ENCODE measurements around the gene PRPH. TPM values are rescaled to one million over a fixed set of nuclear protein-coding genes. Genes with fewer than 3 reads are reported as not detected.

Gene PRPH
- total and polyA plus RNA-seq, 10 of the 15 experiments (the other 5 are each of a cell fraction or from before 2014, with no cell fraction given): 0.09 to 0.45 (median 0.19) TPM; not detected in 3

- no TSS peak for BruUV-seq (replicated peaks)
- Histone ChIP-seq H3K79me2 (ENCODE audit: control insufficient read depth, insufficient read depth, low read length) (no peaks in the 10 kb centered on the region), H3K4me3 (no peak overlapping the region), H3K27ac (ENCODE audit: control insufficient read depth, insufficient read depth) (no peak overlapping the region), H3K4me2 (ENCODE audit: control insufficient read depth, insufficient read depth) (no peak overlapping the region), H2AFZ (ENCODE audit: control insufficient read depth, low read depth, low read length) (no peak overlapping the region), H3K27me3 (replicated peaks in 1 of 2; ENCODE audit: control insufficient read depth in 2 of 2, insufficient read depth in 2 of 2, low read length in 1 of 2) (peaks cover 23 to 28% of the 10 kb centered on the region in 2 experiments), H3K9me3 (replicated peaks; ENCODE audit: control insufficient read depth, insufficient read depth, low read length) (no peaks in the 10 kb centered on the region; the same call in 2 of the 3 replicates), H3K36me3 (ENCODE audit: control insufficient read depth in 2 of 2, insufficient read depth in 2 of 2, low read length in 1 of 2) (no peaks in the 10 kb centered on the region), H3K4me1 (ENCODE audit: control insufficient read depth, insufficient read depth, low read length) (peaks cover 17% of the 10 kb centered on the region), H4K20me1 (ENCODE audit: control insufficient read depth, insufficient read depth) (no peaks in the 10 kb centered on the region; the same call in 1 of the 2 replicates), H3K9ac (ENCODE audit: control insufficient read depth, insufficient read depth, low read length) (no peak overlapping the region)
- DNase-seq (ENCODE audit: low read depth, low spot score): no peak
- TF ChIP-seq CREB1 (IDR thresholded peaks at IDR 0.05; ENCODE audit: low read depth) (no peak), PRDM15 (CRISPR knock-in tag; IDR thresholded peaks at IDR 0.05) (no peak), HDAC6 (IDR thresholded peaks at IDR 0.05; ENCODE audit: unreplicated experiment) (no peak), SMAD1 (IDR thresholded peaks at IDR 0.05; ENCODE audit: low read depth, partially characterized antibody) (no peak), KLF5 (IDR thresholded peaks at IDR 0.05; ENCODE audit: partially characterized antibody) (no peak), LARP7 (IDR thresholded peaks at IDR 0.05) (no peak), RUNX3 (IDR thresholded peaks at IDR 0.05; ENCODE audit: low read length) (no peak), RFX5 (IDR thresholded peaks at IDR 0.05; ENCODE audit: low read depth, low read length) (no peak), HCFC1 (IDR thresholded peaks at IDR 0.05; ENCODE audit: low read length) (no peak), IKZF2 (IDR thresholded peaks at IDR 0.05) (no peak), ZNF384 (IDR thresholded peaks at IDR 0.05; ENCODE audit: borderline replicate concordance, low read depth, low read length) (no peak), RCOR1 (conservative IDR thresholded peaks at IDR 0.05; ENCODE audit: low read depth, low read length) (no peak), CBX5 (IDR thresholded peaks at IDR 0.05; ENCODE audit: low read depth) (no peak), POLR2AphosphoS5 (IDR thresholded peaks at IDR 0.05; ENCODE audit: low read length) (no peak), ZNF217 (IDR thresholded peaks at IDR 0.05) (no peak), E4F1 (IDR thresholded peaks at IDR 0.05; ENCODE audit: borderline replicate concordance, partially characterized antibody) (no peak), BACH1 (IDR thresholded peaks at IDR 0.05; ENCODE audit: borderline replicate concordance) (no peak), USF2 (IDR thresholded peaks at IDR 0.05; ENCODE audit: borderline replicate concordance, low read depth, low read length) (no peak), MXI1 (IDR thresholded peaks at IDR 0.05; ENCODE audit: low read depth, low read length) (no peak)
- 6% methylated on average over 6 of the region's 6 CpGs for WGBS (ENCODE audit: insufficient coverage, insufficient replicate concordance, low lambda C conversion rate, missing lambda C conversion rate)
- ChIA-PET POLR2A (no interaction called here), SMC1A (ENCODE audit: uncharacterized antibody, unreplicated experiment) (interaction anchor here (1.4 kb wide), 1 partner anchor 50 kb away, joined by 3 read pairs; no protein-coding TSS in a partner anchor), RAD21 (ENCODE audit: unreplicated experiment) (no interaction called here), CTCF (interaction anchor here (1.1 to 4.7 kb wide), 4 partner anchors 16 to 50 kb away, joined by 3 to 25 read pairs (median 6); partner anchors contain the start of genes PRPH and TROAP)
- in situ Hi-C loops (cut with MboI): loop anchor here (5.0 kb wide), 1 partner anchor 52 kb away; no protein-coding TSS in a partner anchor
- FAIRE-seq: no peak
- intact Hi-C loops (cut with micrococcal nuclease; ENCODE audit: unreplicated experiment): no loop called here
- no peak for ATAC-seq
Observed at GRCh38 chr12:49338830-49339463, 44.0 kb downstream of the PRPH start.
